ENCODE measurements around the gene ZCCHC17. TPM values are rescaled to one million over a fixed set of nuclear protein-coding genes. Genes with fewer than 3 reads are reported as not detected.

Gene ZCCHC17
- total and polyA plus RNA-seq, 8 donors = 1.8 to 39.0 (median 23.2) TPM; not detected in 1

DNA sequence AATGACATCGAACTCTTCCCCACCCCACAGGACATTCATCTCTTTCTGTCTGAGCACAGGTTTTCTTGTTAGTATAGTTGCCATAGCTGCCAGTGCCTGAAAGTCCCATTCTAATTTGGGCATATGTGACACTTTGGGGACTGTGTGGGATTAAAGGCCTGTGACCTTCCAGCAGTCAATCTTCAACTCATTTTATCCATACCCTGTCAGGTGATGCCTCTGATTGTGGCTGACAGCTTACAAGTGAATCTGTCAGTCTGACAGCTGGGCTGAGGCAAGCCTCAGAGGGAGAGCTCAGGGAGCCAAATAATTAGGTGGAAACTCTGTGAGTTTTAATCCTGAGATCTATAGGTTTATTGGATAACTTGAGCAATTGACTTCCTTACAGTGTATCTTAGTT, 29.6 kb downstream of the ZCCHC17 start:
- Histone ChIP-seq H3K4me3 (no peak overlapping the region), H3K4me1 (no peaks in the 10 kb centered on the region), H3K36me3 (peaks cover 0 to 37% (median 29%) of the 10 kb centered on the region in 4 donors), H3K27me3 (no peaks in the 10 kb centered on the region), H3K9me3 (no peaks in the 10 kb centered on the region), H3K27ac (no peak overlapping the region)
- WGBS, 5 donors = 83 to 100% (median 94%) methylated on average over 1 of the region's 1 CpG
- no peak for DNase-seq
- no peak for TF ChIP-seq POLR2A (IDR thresholded peaks at IDR 0.05)
- TF ChIP-seq POLR2AphosphoS5 (IDR thresholded peaks at IDR 0.05) = no peak
- no peak for TF ChIP-seq EP300 (IDR thresholded peaks at IDR 0.05)
- TF ChIP-seq, protein P1, sequence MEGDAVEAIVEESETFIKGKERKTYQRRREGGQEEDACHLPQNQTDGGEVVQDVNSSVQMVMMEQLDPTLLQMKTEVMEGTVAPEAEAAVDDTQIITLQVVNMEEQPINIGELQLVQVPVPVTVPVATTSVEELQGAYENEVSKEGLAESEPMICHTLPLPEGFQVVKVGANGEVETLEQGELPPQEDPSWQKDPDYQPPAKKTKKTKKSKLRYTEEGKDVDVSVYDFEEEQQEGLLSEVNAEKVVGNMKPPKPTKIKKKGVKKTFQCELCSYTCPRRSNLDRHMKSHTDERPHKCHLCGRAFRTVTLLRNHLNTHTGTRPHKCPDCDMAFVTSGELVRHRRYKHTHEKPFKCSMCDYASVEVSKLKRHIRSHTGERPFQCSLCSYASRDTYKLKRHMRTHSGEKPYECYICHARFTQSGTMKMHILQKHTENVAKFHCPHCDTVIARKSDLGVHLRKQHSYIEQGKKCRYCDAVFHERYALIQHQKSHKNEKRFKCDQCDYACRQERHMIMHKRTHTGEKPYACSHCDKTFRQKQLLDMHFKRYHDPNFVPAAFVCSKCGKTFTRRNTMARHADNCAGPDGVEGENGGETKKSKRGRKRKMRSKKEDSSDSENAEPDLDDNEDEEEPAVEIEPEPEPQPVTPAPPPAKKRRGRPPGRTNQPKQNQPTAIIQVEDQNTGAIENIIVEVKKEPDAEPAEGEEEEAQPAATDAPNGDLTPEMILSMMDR (IDR thresholded peaks at IDR 0.05) = no peak
- intact Hi-C loops (cut with DNase I; ENCODE audit: low total_unique reads) = no loop called here

DNA sequence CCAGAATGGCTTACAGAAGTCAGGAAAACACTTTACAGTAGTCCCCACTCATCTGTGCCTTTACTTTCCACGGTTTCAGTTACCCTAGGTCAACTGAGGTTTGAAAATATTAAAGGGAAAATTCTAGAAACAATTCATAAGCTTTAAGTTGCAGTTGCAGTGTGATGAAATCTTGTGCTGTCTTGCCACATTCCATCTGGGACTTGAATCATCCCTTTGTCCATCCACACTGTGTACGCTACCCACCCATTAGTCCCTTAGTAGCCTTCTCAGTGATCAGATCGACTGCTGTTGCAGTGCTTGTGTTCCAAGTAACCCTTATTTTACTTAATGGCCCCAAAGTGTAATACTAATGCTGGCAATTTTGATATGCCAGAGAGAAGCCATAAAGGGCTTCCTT, 30.5 kb downstream of the ZCCHC17 start:
- intact Hi-C loops (cut with DNase I; ENCODE audit: low total_unique reads) = no loop called here
- 78 to 88% (median 85%) methylated on average over 3 of the region's 3 CpGs for WGBS, 5 donors
- no peak for DNase-seq
- H3K36me3 ChIP-seq = peaks cover 0 to 35% (median 25%) of the 10 kb centered on the region in 4 donors
- H3K4me3 ChIP-seq = no peak overlapping the region
- H3K27ac ChIP-seq = no peak overlapping the region
- TF ChIP-seq EP300 (IDR thresholded peaks at IDR 0.05) (no peak), POLR2AphosphoS5 (IDR thresholded peaks at IDR 0.05) (no peak), POLR2A (IDR thresholded peaks at IDR 0.05) (no peak)
- TF ChIP-seq, protein P1 (IDR thresholded peaks at IDR 0.05) = no peak
- H3K4me1 ChIP-seq = no peaks in the 10 kb centered on the region
- H3K9me3 ChIP-seq = no peaks in the 10 kb centered on the region
- no peaks in the 10 kb centered on the region for H3K27me3 ChIP-seq

DNA sequence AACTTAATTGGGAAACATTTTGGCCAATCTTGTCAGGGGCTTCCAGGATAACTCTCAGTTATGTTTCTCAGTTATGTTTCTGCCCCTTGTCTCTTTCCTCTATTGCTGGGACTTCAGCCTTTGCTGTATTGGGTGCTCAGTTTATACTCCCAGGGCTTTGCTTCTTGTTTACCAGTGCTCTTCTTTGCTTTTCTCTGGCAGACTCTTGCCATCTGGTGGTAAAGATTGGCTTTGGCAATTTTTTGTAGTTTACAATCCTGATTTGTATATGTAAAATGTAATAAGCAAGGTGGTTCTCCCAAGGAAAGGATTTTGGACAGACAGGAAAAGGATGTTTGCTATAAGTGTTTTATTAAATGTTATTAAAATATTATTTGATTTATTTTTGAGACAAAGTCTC, 38.2 kb downstream of the ZCCHC17 start:
- DNase-seq = peak in 1 of 2 donors; percentile 52
- no peak overlapping the region for H3K4me3 ChIP-seq
- H3K9me3 ChIP-seq = no peaks in the 10 kb centered on the region
- H3K27ac ChIP-seq = no peak overlapping the region
- intact Hi-C loops (cut with DNase I; ENCODE audit: low total_unique reads) = no loop called here
- peaks cover 0 to 38% (median 31%) of the 10 kb centered on the region in 4 donors for H3K36me3 ChIP-seq
- TF ChIP-seq EP300 (IDR thresholded peaks at IDR 0.05) (no peak), POLR2A (IDR thresholded peaks at IDR 0.05) (no peak)
- TF ChIP-seq, protein P1 (IDR thresholded peaks at IDR 0.05) = peak in 3 of 7 experiments; percentile 11 to 29 (median 29)
- no peaks in the 10 kb centered on the region for H3K27me3 ChIP-seq
- no peaks in the 10 kb centered on the region for H3K4me1 ChIP-seq

DNA sequence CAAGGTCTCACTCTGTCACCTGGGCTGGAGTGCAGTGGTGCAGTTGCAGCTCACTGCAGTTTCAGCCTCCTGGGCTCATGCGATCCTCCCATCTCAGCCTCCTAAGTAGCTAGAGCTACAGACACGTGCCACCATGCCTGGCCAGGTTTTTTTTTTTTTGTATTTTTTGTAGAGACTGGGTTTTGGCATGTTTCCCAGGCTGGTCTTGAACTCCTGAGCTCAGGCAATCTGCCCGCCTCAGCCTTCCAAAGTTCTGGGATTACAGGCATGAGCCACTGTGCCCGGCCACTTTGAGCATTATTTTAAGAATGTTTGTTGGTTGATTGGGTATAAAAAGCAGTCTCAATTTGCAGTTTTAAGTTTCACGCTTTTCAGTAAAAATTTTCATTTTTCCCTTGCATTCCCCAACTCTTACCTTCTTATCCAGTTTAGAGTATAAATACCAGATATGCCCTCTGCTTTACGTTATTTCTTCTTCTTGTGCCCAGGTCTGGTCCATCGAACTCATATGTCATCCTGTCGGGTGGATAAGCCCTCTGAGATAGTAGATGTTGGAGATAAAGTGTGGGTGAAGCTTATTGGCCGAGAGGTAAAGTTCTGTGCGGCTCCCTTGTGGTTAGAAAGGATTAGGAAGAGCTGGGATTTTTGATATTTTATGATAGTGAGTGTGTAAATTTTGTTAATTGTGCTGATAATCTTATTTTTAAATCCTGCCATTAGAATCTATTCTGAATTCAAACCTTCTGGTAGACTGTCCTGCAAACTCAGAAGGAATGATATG, 40.0 kb downstream of the ZCCHC17 start:
- H3K4me1 ChIP-seq = no peaks in the 10 kb centered on the region
- no peak overlapping the region for H3K4me3 ChIP-seq
- 69 to 81% (median 75%) methylated on average over 10 of the region's 10 CpGs for WGBS, 5 donors
- DNase-seq = no peak
- H3K27ac ChIP-seq = no peak overlapping the region
- no peaks in the 10 kb centered on the region for H3K27me3 ChIP-seq
- intact Hi-C loops (cut with DNase I; ENCODE audit: low total_unique reads) = no loop called here
- TF ChIP-seq POLR2A (IDR thresholded peaks at IDR 0.05) (no peak), EP300 (IDR thresholded peaks at IDR 0.05) (no peak), POLR2AphosphoS5 (IDR thresholded peaks at IDR 0.05) (no peak)
- TF ChIP-seq, protein P1 (IDR thresholded peaks at IDR 0.05) = no peak
- H3K36me3 ChIP-seq = peaks cover 0 to 37% (median 34%) of the 10 kb centered on the region in 4 donors
- H3K9me3 ChIP-seq = no peaks in the 10 kb centered on the region

All from stomach (tissue), 9 donors.